Activated CD8-positive, alpha-beta memory T cell treated with anti-CD3 and anti-CD28 coated beads, Interleukin-2, amount 50 U/mL, for 24 hours (primary cell): Measurements from ENCODE around the gene VASN.
"Not testable (repeated sequence)": the region's sequence is repeated elsewhere in the genome, so short reads cannot be mapped to it uniquely, and the experiment has no call there.

Source experiments
- DNase-seq: peaks from one replicate; pipeline ENCODE4 v3.0.0-alpha.2; 2020; ENCODE audit errors: extremely low read depth

VASN gene

GRCh38 chr16:4337540-4338088, 34.0 kb upstream of the VASN start:
- DNase-seq = no peak

- no peak for DNase-seq
These were observed 33.5 kb upstream of the VASN start for GRCh38 chr16:4338125-4338582.

GRCh38 chr16:4338712-4339299, 32.8 kb upstream of the VASN start:
- DNase-seq = no peak

GRCh38 chr16:4339455-4339854, 32.2 kb upstream of the VASN start:
- DNase-seq = no peak

- DNase-seq = no peak
These were observed 31.7 kb upstream of the VASN start for GRCh38 chr16:4339909-4340308.

- DNase-seq = no peak
These were observed 31.2 kb upstream of the VASN start for GRCh38 chr16:4340443-4340842.

- no peak for DNase-seq
These were observed 30.4 kb upstream of the VASN start for GRCh38 chr16:4341250-4341649.

- DNase-seq = no peak
These were observed 28.5 kb upstream of the VASN start for GRCh38 chr16:4342866-4343744.

GRCh38 chr16:4344300-4344982, 27.2 kb upstream of the VASN start:
- DNase-seq = not testable (repeated sequence)

GRCh38 chr16:4344983-4345835, 26.4 kb upstream of the VASN start:
- DNase-seq = no peak

- no peak for DNase-seq
These were observed 25.5 kb upstream of the VASN start for GRCh38 chr16:4345836-4346781.

- no peak for DNase-seq
These were observed 24.6 kb upstream of the VASN start for GRCh38 chr16:4347010-4347409.

- no peak for DNase-seq
These were observed 23.7 kb upstream of the VASN start for GRCh38 chr16:4347765-4348509.

GRCh38 chr16:4349332-4349731, 22.3 kb upstream of the VASN start:
- no peak for DNase-seq

- no peak for DNase-seq
These were observed 21.3 kb upstream of the VASN start for GRCh38 chr16:4350365-4350786.

- peak; percentile 96 for DNase-seq
These were observed 20.6 kb upstream of the VASN start, which contains the start of gene PAM16 for GRCh38 chr16:4350787-4351659. PAM16 (minus strand) TSS chr16:4351321; CDS start chr16:4351234, 87 bp downstream.

- DNase-seq = no peak
These were observed 19.8 kb upstream of the VASN start for GRCh38 chr16:4351880-4352279.

- DNase-seq = no peak
These were observed 18.8 kb upstream of the VASN start for GRCh38 chr16:4352843-4353242.
